Measurements from ENCODE around the gene JAGN1. TPM values are rescaled to one million over a fixed set of nuclear protein-coding genes. Genes with fewer than 3 reads are reported as not detected.
"Not testable (repeated sequence)": the region's sequence is repeated elsewhere in the genome, so short reads cannot be mapped to it uniquely, and the experiment has no call there.

The JAGN1 gene
- total and polyA plus RNA-seq, 2 donors from 2014 or later = 30.3 to 55.3 TPM

GRCh38 chr3:9935966-9936510 is 45.6 kb downstream of the JAGN1 start:
- no peaks in the 10 kb centered on the region for H3K9me3 ChIP-seq (ENCODE audit: control insufficient read depth in 2 of 3, insufficient read depth in 1 of 3, low read length in 3 of 3)
- intact Hi-C loops (cut with DNase I) = no loop called here
- H3K4me3 ChIP-seq (ENCODE audit: low read length in 3 of 3) = no peak overlapping the region
- H3K9ac ChIP-seq (ENCODE audit: low read length in 3 of 3) = no peak overlapping the region
- DNase-seq (no peak), FAIRE-seq (no peak)
- H3K27me3 ChIP-seq (ENCODE audit: control insufficient read depth, insufficient read depth, low read length) = no peaks in the 10 kb centered on the region
- peaks cover 0 to 12% (median 0%) of the 10 kb centered on the region in 3 donors for H3K4me1 ChIP-seq (ENCODE audit: control insufficient read depth in 2 of 3, insufficient read depth in 2 of 3, low read depth in 1 of 3, low read length in 3 of 3)
- peaks cover 0 to 16% (median 3%) of the 10 kb centered on the region in 3 donors for H3K36me3 ChIP-seq (ENCODE audit: control insufficient read depth in 2 of 3, insufficient read depth in 3 of 3, low read length in 3 of 3)
- H3K27ac ChIP-seq (ENCODE audit: low read depth in 2 of 2, low read length in 2 of 2) = no peak overlapping the region
- no peak for TF ChIP-seq CTCF (IDR thresholded peaks at IDR 0.05; ENCODE audit: borderline replicate concordance, extremely low read depth, insufficient read depth)

DNA sequence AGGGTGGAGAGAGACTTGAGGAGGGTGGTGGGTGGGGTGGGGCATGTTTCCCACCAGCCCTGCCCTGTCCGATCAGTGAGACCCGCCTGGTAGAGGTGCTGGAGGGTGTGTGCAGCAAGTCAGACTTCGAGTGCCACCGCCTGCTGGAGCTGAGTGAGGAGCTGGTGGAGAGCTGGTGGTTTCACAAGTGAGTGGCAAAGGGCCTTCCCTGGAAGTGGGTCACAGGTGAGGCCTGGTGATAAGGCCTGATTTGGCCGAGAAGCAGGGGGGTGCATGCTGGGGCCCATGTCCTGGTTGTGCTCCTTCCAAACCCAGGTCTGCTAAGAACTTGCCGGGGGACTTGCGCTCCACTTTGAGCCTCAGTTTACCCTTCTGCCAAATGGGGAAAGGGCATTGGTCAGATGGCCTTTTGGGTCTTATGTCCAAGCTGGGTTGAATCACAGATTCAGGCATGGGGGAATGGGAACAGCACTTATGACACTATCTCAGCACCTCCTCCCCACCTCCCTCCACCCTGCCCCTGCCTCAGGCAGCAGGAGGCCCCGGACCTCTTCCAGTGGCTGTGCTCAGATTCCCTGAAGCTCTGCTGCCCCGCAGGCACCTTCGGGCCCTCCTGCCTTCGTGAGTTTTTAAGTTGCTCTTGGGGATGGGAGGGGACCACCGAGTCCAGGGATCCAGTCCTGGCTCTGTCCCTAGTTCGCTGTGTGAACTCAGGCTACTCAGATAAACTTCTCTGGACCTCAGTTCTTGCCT is 47.3 kb downstream of the JAGN1 start:
- no peak for TF ChIP-seq CTCF (IDR thresholded peaks at IDR 0.05; ENCODE audit: borderline replicate concordance, extremely low read depth, insufficient read depth)
- no peaks in the 10 kb centered on the region for H3K27me3 ChIP-seq (ENCODE audit: control insufficient read depth, insufficient read depth, low read length)
- DNase-seq = no peak
- H3K27ac ChIP-seq (ENCODE audit: low read depth in 2 of 2, low read length in 2 of 2) = no peak overlapping the region
- intact Hi-C loops (cut with DNase I) = no loop called here
- H3K9ac ChIP-seq (ENCODE audit: low read length in 3 of 3) = no peak overlapping the region
- no peak overlapping the region for H3K4me3 ChIP-seq (ENCODE audit: low read length in 3 of 3)
- peaks cover 0 to 12% (median 0%) of the 10 kb centered on the region in 3 donors for H3K4me1 ChIP-seq (ENCODE audit: control insufficient read depth in 2 of 3, insufficient read depth in 2 of 3, low read depth in 1 of 3, low read length in 3 of 3)
- no peak for FAIRE-seq
- H3K9me3 ChIP-seq (ENCODE audit: control insufficient read depth in 2 of 3, insufficient read depth in 1 of 3, low read length in 3 of 3) = no peaks in the 10 kb centered on the region
- peaks cover 0 to 16% (median 5%) of the 10 kb centered on the region in 3 donors for H3K36me3 ChIP-seq (ENCODE audit: control insufficient read depth in 2 of 3, insufficient read depth in 3 of 3, low read length in 3 of 3)

DNA sequence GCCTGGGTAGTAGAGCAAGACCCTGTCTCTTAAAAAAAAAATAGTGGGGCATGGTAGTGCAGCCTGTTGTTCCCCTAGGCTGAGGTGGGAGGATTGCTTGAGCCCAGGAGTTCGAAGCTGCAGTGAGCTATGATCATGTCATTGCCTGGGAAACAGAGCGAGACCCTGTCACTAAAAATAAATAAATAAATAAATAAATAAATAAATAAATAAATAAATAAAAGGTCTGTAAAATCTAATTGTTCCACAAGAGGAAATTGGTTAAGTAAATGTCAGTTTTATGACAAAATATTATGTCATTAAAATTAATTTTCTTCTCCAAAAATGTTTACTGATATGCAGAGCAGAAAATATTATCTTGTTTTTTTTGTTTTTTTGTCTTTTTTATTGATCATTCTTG is 48.6 kb downstream of the JAGN1 start:
- Histone ChIP-seq H3K4me1 (ENCODE audit: control insufficient read depth in 2 of 3, insufficient read depth in 2 of 3, low read depth in 1 of 3, low read length in 3 of 3) (peaks cover 0 to 12% (median 0%) of the 10 kb centered on the region in 3 donors), H3K27ac (ENCODE audit: low read depth in 2 of 2, low read length in 2 of 2) (no peak overlapping the region), H3K27me3 (ENCODE audit: control insufficient read depth, insufficient read depth, low read length) (no peaks in the 10 kb centered on the region), H3K9me3 (ENCODE audit: control insufficient read depth in 2 of 3, insufficient read depth in 1 of 3, low read length in 3 of 3) (no peaks in the 10 kb centered on the region), H3K4me3 (ENCODE audit: low read length in 3 of 3) (no peak overlapping the region), H3K36me3 (ENCODE audit: control insufficient read depth in 2 of 3, insufficient read depth in 3 of 3, low read length in 3 of 3) (peaks cover under 1 to 16% (median 5%) of the 10 kb centered on the region in 3 donors), H3K9ac (ENCODE audit: low read length in 3 of 3) (no peak overlapping the region)
- intact Hi-C loops (cut with DNase I) = no loop called here
- DNase-seq (no peak), FAIRE-seq (no peak)
- TF ChIP-seq CTCF (IDR thresholded peaks at IDR 0.05; ENCODE audit: borderline replicate concordance, extremely low read depth, insufficient read depth) = no peak

DNA sequence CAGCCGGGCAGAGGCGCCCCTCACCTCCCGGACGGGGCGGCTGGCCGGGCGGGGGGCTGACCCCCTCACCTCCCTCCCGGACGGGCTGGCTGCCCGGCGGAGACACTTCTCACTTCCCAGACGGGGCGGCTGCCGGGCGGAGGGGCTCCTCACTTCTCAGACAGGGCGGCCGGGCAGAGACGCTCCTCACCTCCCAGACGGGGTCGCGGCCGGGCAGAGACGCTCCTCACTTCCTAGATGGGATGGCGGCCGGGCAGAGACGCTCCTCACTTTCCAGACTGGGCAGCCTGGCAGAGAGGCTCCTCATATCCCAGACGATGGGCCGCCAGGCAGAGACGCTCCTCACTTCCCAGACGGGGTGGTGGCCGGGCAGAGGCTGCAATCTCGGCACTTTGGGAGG is 49.5 kb downstream of the JAGN1 start:
- H3K9ac ChIP-seq (ENCODE audit: low read length in 3 of 3); FAIRE-seq; H3K4me3 ChIP-seq (ENCODE audit: low read length in 3 of 3); H3K9me3 ChIP-seq (ENCODE audit: control insufficient read depth in 2 of 3, insufficient read depth in 1 of 3, low read length in 3 of 3); H3K4me1 ChIP-seq (ENCODE audit: control insufficient read depth in 2 of 3, insufficient read depth in 2 of 3, low read depth in 1 of 3, low read length in 3 of 3); H3K27me3 ChIP-seq (ENCODE audit: control insufficient read depth, insufficient read depth, low read length); intact Hi-C loops (cut with DNase I); H3K27ac ChIP-seq (ENCODE audit: low read depth in 2 of 2, low read length in 2 of 2); DNase-seq: not testable (repeated sequence)
- peaks cover 2 to 16% (median 8%) of the 10 kb centered on the region in 3 donors for H3K36me3 ChIP-seq (ENCODE audit: control insufficient read depth in 2 of 3, insufficient read depth in 3 of 3, low read length in 3 of 3)
